Activated naive CD4-positive, alpha-beta T cell treated with anti-CD3 and anti-CD28 coated beads for 36 hours (primary cell): ENCODE data around the gene CLTCL1. TPM values are rescaled to one million over a fixed set of nuclear protein-coding genes. Genes with fewer than 3 reads are reported as not detected.

Source experiments
- CTCF ChIA-PET: fragments of 350-600 bp; sonication (Branson Sonifier 250); formaldehyde crosslinking; loops from one replicate; lab custom pipeline; 2021; ENCODE audit warnings: antibody characterized with exemption; lab: Charles Lee
- DNase-seq: peaks from one replicate; pipeline ENCODE4 v3.0.0-alpha.2; 2020
- H3K27ac Mint-ChIP-seq: one replicate; pipeline ENCODE4 v1.8.0; 2021; ENCODE audit warnings: mild to moderate bottlenecking, mixed read lengths
- H3K27me3 Mint-ChIP-seq: one replicate; pipeline ENCODE4 v1.8.0; 2021; ENCODE audit warnings: low read depth, mixed read lengths
- H3K36me3 Mint-ChIP-seq: one replicate; pipeline ENCODE4 v1.8.0; 2021; ENCODE audit warnings: low read depth, mixed read lengths
- H3K4me1 Mint-ChIP-seq: one replicate; pipeline ENCODE4 v1.8.0; 2021; ENCODE audit warnings: low read depth, mixed read lengths
- H3K4me3 Mint-ChIP-seq: one replicate; pipeline ENCODE4 v1.8.0; 2021; ENCODE audit warnings: mild to moderate bottlenecking, moderate library complexity, mixed read lengths
- H3K9me3 Mint-ChIP-seq: one replicate; pipeline ENCODE4 v1.8.0; 2021; ENCODE audit warnings: mixed read lengths
- intact Hi-C: fragments of 100-400 bp; cut with micrococcal nuclease; formaldehyde crosslinking; loops from one replicate; pipeline ENCODE4 v1.15.1; 2023
- total RNA-seq, 2 experiments: library from RNA; stranded (reverse); gene quantifications; one replicate each; pipeline ENCODE4 v1.2.3, GENCODE V29; 2021

Gene CLTCL1
- total RNA-seq, 2 experiments from 2014 or later = 0.57 to 1.0 TPM

- peak within 1 kb of the TSS; percentile 75 for H3K4me3 Mint-ChIP-seq
- CTCF ChIA-PET = interaction anchor here (0.6 to 1.8 kb wide), 8 partner anchors 13 to 451 kb away, joined by 3 to 5 read pairs (median 4); partner anchors contain the start of gene ESS2
- peaks cover 1% of the 10 kb centered on the region for H3K36me3 Mint-ChIP-seq
- H3K4me1 Mint-ChIP-seq = peaks cover 31% of the 10 kb centered on the region
- no peaks in the 10 kb centered on the region for H3K9me3 Mint-ChIP-seq
- peak within 1 kb of the TSS; percentile 53 for H3K27ac Mint-ChIP-seq
- intact Hi-C loops = loop anchor here (1.0 to 5.0 kb wide), 8 partner anchors 34 to 539 kb away; partner anchors contain the start of genes CDC45, DGCR2, ESS2 and HIRA
- DNase-seq = peak; percentile 85
- H3K27me3 Mint-ChIP-seq = no peaks in the 10 kb centered on the region
Measured at GRCh38 chr22:19178657-19179496, 112.6 kb downstream of the CLTCL1 start, which contains the start of gene SLC25A1. Gene SLC25A1, minus strand, starts transcription at chr22:19178736. Its CDS starts 63 bp downstream, at chr22:19178673.

GRCh38 chr22:19178065-19178656 lies 113.4 kb downstream of the CLTCL1 start:
- peaks cover 1% of the 10 kb centered on the region for H3K36me3 Mint-ChIP-seq
- H3K4me1 Mint-ChIP-seq = peaks cover 39% of the 10 kb centered on the region
- H3K4me3 Mint-ChIP-seq = peak overlapping the region; percentile 65
- no peaks in the 10 kb centered on the region for H3K27me3 Mint-ChIP-seq
- intact Hi-C loops = loop anchor here (2.0 to 5.0 kb wide), 4 partner anchors 33 to 254 kb away; partner anchors contain the start of genes DGCR2, ESS2, HIRA and MRPL40
- CTCF ChIA-PET = interaction anchor here (0.6 to 1.7 kb wide), 5 partner anchors 13 to 709 kb away, joined by 3 to 5 read pairs (median 3); partner anchors contain the start of gene UFD1
- DNase-seq = peak; percentile 41
- H3K9me3 Mint-ChIP-seq = no peaks in the 10 kb centered on the region
- H3K27ac Mint-ChIP-seq = no peak overlapping the region

- no peaks in the 10 kb centered on the region for H3K27me3 Mint-ChIP-seq
Measured at GRCh38 chr22:19177164-19178064, 114.1 kb downstream of the CLTCL1 start.

GRCh38 chr22:19176732-19177131 lies 114.8 kb downstream of the CLTCL1 start:
- CTCF ChIA-PET = no interaction called here
- Mint-ChIP-seq H3K27me3 (no peaks in the 10 kb centered on the region), H3K4me1 (peaks cover 41% of the 10 kb centered on the region), H3K27ac (no peak overlapping the region), H3K36me3 (peaks cover 4% of the 10 kb centered on the region), H3K4me3 (peak overlapping the region; percentile 57), H3K9me3 (no peaks in the 10 kb centered on the region)
- intact Hi-C loops = loop anchor here (5.0 kb wide), 1 partner anchor 256 kb away; the partner anchor contains the start of genes HIRA and MRPL40
- no peak for DNase-seq

More at GRCh38 chr22:19177164-19178064, 114.1 kb downstream of the CLTCL1 start:
- Mint-ChIP-seq H3K27ac (no peak overlapping the region), H3K4me3 (peak overlapping the region; percentile 57), H3K4me1 (peaks cover 44% of the 10 kb centered on the region), H3K9me3 (no peaks in the 10 kb centered on the region), H3K36me3 (peaks cover 1% of the 10 kb centered on the region)
- CTCF ChIA-PET = interaction anchor here (0.6 to 1.7 kb wide), 3 partner anchors 301 to 710 kb away, joined by 3 to 5 read pairs (median 3); partner anchors contain the start of gene UFD1
- intact Hi-C loops = loop anchor here (2.0 to 5.0 kb wide), 4 partner anchors 33 to 255 kb away; partner anchors contain the start of genes DGCR2, ESS2, HIRA and MRPL40
- DNase-seq = no peak

GRCh38 chr22:19176175-19176643 lies 115.3 kb downstream of the CLTCL1 start:
- Mint-ChIP-seq H3K4me3 (peak overlapping the region; percentile 57), H3K4me1 (peaks cover 37% of the 10 kb centered on the region), H3K36me3 (peaks cover 4% of the 10 kb centered on the region), H3K27me3 (no peaks in the 10 kb centered on the region), H3K27ac (no peak overlapping the region), H3K9me3 (no peaks in the 10 kb centered on the region)
- DNase-seq = no peak
- intact Hi-C loops = loop anchor here (5.0 kb wide), 1 partner anchor 256 kb away; the partner anchor contains the start of genes HIRA and MRPL40
- CTCF ChIA-PET = no interaction called here

GRCh38 chr22:19175602-19176174 lies 115.8 kb downstream of the CLTCL1 start:
- Mint-ChIP-seq H3K27ac (no peak overlapping the region), H3K27me3 (no peaks in the 10 kb centered on the region), H3K4me3 (peak overlapping the region; percentile 34), H3K4me1 (peaks cover 34% of the 10 kb centered on the region), H3K9me3 (no peaks in the 10 kb centered on the region), H3K36me3 (peaks cover 6% of the 10 kb centered on the region)
- intact Hi-C loops = loop anchor here (5.0 kb wide), 1 partner anchor 257 kb away; the partner anchor contains the start of genes HIRA and MRPL40
- DNase-seq = no peak
- CTCF ChIA-PET = no interaction called here

GRCh38 chr22:19175026-19175601 lies 116.4 kb downstream of the CLTCL1 start:
- no peak overlapping the region for H3K4me3 Mint-ChIP-seq
- CTCF ChIA-PET = no interaction called here
- intact Hi-C loops = loop anchor here (5.0 kb wide), 1 partner anchor 257 kb away; the partner anchor contains the start of genes HIRA and MRPL40

GRCh38 chr22:19174106-19175025 lies 117.2 kb downstream of the CLTCL1 start:
- intact Hi-C loops = loop anchor here (5.0 kb wide), 1 partner anchor 258 kb away; the partner anchor contains the start of genes HIRA and MRPL40

More at GRCh38 chr22:19175026-19175601, 116.4 kb downstream of the CLTCL1 start:
- Mint-ChIP-seq H3K9me3 (no peaks in the 10 kb centered on the region), H3K27me3 (peaks cover 4% of the 10 kb centered on the region), H3K36me3 (peaks cover 6% of the 10 kb centered on the region), H3K4me1 (peaks cover 39% of the 10 kb centered on the region), H3K27ac (no peak overlapping the region)
- DNase-seq = no peak

GRCh38 chr22:19173047-19174035 lies 118.2 kb downstream of the CLTCL1 start:
- H3K27me3 Mint-ChIP-seq = peaks cover 18% of the 10 kb centered on the region
- DNase-seq = no peak
- H3K36me3 Mint-ChIP-seq = peaks cover 6% of the 10 kb centered on the region
- peaks cover 39% of the 10 kb centered on the region for H3K4me1 Mint-ChIP-seq
- intact Hi-C loops = no loop called here
- CTCF ChIA-PET = no interaction called here
- no peaks in the 10 kb centered on the region for H3K9me3 Mint-ChIP-seq
- peak overlapping the region; percentile 80 for H3K27ac Mint-ChIP-seq
- H3K4me3 Mint-ChIP-seq = peak overlapping the region; percentile 96

More at GRCh38 chr22:19174106-19175025, 117.2 kb downstream of the CLTCL1 start:
- Mint-ChIP-seq H3K4me3 (peak overlapping the region; percentile 18), H3K36me3 (peaks cover 6% of the 10 kb centered on the region), H3K27me3 (peaks cover 10% of the 10 kb centered on the region), H3K27ac (peak overlapping the region; percentile 24), H3K9me3 (no peaks in the 10 kb centered on the region), H3K4me1 (peaks cover 42% of the 10 kb centered on the region)
- CTCF ChIA-PET = no interaction called here
- DNase-seq = no peak
